ENCODE measurements around the gene PID1.

Gene PID1

DNA sequence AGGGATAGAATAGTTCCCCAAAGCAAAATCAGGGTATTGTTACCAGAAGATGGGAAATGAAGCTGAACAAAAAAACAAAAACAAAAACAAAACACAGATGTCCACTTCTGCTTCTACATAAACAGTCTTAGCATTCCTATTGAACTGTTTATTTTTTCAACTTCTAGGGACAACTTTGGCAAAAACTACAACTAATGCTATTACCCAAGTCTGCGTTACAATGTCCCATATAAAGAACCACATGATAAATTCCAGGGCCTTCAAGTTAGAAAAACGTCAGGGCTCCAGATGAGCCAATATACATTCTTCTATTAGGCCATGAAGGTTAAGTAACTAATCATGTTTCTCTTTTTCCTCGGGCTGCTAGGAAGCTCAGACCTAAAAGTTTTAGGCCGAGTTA is 16.9 kb downstream of the PID1 start:
- in situ Hi-C loops (cut with MboI; ENCODE audit: low sequenced_read_pairs, unreplicated experiment): no loop called here
- TF ChIP-seq, protein P1, sequence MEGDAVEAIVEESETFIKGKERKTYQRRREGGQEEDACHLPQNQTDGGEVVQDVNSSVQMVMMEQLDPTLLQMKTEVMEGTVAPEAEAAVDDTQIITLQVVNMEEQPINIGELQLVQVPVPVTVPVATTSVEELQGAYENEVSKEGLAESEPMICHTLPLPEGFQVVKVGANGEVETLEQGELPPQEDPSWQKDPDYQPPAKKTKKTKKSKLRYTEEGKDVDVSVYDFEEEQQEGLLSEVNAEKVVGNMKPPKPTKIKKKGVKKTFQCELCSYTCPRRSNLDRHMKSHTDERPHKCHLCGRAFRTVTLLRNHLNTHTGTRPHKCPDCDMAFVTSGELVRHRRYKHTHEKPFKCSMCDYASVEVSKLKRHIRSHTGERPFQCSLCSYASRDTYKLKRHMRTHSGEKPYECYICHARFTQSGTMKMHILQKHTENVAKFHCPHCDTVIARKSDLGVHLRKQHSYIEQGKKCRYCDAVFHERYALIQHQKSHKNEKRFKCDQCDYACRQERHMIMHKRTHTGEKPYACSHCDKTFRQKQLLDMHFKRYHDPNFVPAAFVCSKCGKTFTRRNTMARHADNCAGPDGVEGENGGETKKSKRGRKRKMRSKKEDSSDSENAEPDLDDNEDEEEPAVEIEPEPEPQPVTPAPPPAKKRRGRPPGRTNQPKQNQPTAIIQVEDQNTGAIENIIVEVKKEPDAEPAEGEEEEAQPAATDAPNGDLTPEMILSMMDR (IDR thresholded peaks at IDR 0.05; ENCODE audit: borderline replicate concordance, control extremely low read depth, extremely low read depth, insufficient read depth, missing control alignments): no peak

DNA sequence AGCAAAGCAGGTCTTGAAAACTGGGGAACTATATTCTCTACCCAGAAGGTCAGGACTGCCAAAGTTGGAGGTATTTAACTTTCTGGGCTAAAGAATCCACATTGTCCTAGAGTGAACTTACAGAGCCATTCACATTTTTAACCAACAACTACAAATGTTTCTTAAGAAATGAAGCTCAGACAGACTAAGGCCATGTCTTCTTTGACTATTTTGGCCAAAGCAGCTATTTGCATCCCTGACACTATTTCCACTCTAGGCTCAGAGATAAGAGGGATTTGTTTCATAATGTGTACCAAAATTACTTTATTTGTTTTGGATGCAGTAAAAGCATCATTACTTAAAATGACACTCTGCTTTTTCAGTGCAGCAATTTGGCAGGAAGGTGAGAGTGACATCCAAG is 18.1 kb downstream of the PID1 start:
- no peak for DNase-seq (ENCODE audit: low spot score)
- in situ Hi-C loops (cut with MboI; ENCODE audit: low sequenced_read_pairs, unreplicated experiment): no loop called here

More for the DNA sequence above, 16.9 kb downstream of the PID1 start:
- DNase-seq (ENCODE audit: low spot score): no peak

DNA sequence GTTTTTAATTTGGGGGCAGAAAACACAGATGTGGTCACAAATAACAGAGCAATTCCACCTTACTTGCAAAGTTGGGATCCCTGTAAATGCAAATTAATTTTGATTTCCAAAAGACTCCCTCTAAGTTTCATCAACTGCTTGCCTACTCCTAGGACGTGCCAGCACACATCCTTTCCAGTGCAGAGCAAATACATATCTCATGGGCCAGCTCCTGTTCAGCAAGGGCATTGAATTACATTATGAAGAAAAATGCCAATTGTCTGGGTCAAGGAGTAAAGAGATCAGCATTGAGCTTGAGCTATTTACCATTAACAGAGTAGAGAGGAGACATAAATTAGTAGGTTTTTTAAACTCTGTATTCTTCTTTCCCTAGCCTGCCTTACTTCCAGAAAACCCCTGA is 18.8 kb downstream of the PID1 start:
- in situ Hi-C loops (cut with MboI; ENCODE audit: low sequenced_read_pairs, unreplicated experiment): no loop called here
- DNase-seq (ENCODE audit: low spot score): no peak
- TF ChIP-seq, protein P1 (IDR thresholded peaks at IDR 0.05; ENCODE audit: borderline replicate concordance, control extremely low read depth, extremely low read depth, insufficient read depth, missing control alignments): no peak

More for the DNA sequence above, 18.1 kb downstream of the PID1 start:
- TF ChIP-seq, protein P1 (IDR thresholded peaks at IDR 0.05; ENCODE audit: borderline replicate concordance, control extremely low read depth, extremely low read depth, insufficient read depth, missing control alignments): no peak

DNA sequence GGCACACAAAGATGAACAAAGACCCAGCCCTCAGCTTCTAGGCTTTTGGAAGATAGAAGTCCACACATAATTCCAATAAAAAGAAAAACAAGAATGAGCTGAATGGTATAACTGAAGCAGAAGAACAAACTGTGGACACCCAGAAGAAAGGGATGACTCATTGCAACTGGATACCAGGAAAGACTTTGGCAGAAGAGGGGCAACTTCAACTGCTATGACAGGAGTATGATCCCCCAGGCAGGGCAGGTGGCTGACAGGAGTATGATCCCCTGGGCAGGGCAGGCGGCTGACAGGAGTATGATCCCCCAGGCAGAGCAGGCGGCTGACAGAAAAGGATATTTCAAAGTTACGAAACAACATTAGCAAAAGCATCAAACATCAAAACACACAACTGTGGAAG is 21.6 kb downstream of the PID1 start:
- DNase-seq (ENCODE audit: low spot score): no peak
- TF ChIP-seq, protein P1 (IDR thresholded peaks at IDR 0.05; ENCODE audit: borderline replicate concordance, control extremely low read depth, extremely low read depth, insufficient read depth, missing control alignments): no peak
- in situ Hi-C loops (cut with MboI; ENCODE audit: low sequenced_read_pairs, unreplicated experiment): no loop called here

DNA sequence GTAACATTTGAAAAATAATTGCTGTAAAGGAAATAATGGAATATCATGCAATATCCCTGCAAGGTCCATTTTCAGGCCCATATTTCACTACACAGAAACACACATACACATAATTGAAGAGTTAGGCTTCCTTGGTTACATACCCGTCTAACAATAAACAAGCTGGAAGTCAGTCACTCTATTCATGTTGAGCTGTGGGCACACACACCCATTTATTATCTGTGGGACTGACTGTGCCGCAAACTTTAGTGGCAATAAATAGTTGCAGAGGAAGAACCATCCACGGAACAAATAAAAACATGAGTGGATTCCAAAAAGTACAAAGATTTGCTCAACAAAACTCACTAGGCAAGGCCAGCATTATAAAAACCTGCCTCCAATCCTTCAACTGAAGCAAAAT is 24.8 kb downstream of the PID1 start:
- TF ChIP-seq, protein P1 (IDR thresholded peaks at IDR 0.05; ENCODE audit: borderline replicate concordance, control extremely low read depth, extremely low read depth, insufficient read depth, missing control alignments): no peak
- in situ Hi-C loops (cut with MboI; ENCODE audit: low sequenced_read_pairs, unreplicated experiment): no loop called here
- DNase-seq (ENCODE audit: low spot score): no peak

DNA sequence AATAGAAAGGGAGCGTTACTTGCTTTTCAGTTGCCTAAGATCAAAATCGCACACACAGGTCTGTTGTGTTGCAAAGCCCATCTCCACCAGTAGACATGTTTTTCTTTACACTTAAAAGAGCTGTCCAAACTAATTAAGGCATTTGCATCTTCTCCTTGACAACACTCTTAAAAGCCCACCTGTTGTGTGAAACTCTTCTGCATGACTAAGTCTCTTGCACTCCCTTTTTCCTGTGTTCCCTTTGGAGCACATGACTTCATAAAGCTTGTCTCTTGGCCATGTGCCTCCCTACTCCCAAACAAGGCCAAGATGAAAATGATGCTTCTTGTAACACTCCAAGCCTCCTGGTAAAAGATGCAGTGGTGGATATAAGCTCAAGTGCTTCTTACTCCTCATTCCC is 26.1 kb downstream of the PID1 start:
- DNase-seq (ENCODE audit: low spot score): no peak
- TF ChIP-seq, protein P1 (IDR thresholded peaks at IDR 0.05; ENCODE audit: borderline replicate concordance, control extremely low read depth, extremely low read depth, insufficient read depth, missing control alignments): no peak
- in situ Hi-C loops (cut with MboI; ENCODE audit: low sequenced_read_pairs, unreplicated experiment): no loop called here
